Midbrain (tissue), 1 donor: ENCODE results near the gene MRPS23.

Experiments used
- DNase-seq: peaks from one replicate; lab custom pipeline; 2025; lab: John Stamatoyannopoulos, UW

Gene MRPS23

DNA sequence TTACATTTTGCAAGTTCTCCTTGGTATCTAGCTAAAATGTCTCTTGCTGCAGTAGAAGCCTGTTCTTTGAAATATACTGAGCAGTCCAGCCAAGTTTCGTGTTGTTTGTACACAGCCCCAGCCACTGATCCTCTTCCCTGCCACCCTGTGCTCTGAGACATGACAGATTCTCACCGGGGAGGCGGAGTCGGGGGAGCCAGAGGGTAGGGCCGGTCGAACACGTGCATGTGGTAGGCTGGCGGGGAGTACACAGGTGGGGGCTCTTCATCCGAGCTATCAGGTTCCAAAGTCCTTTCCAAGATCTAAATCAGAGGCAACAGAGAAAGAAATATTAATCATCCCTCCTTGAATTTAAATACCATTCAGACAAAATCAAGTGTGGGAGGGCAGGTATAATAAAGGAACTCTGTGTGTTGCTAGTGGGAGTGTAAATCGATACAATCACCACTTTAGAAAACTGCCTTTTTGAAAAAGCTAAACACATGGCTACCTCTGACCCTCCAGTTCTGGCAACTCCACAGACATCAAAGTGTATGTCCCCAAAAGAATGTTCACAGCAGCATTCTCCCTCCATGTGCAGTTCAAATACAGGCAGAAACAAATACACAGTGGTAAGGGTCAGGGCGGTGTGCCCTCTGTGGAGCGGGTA lies 29.7 kb upstream of the MRPS23 start:
- DNase-seq, result no peak

- no peak for DNase-seq
Observed at GRCh38 chr17:57877803-57878377, 28.0 kb upstream of the MRPS23 start.

DNA sequence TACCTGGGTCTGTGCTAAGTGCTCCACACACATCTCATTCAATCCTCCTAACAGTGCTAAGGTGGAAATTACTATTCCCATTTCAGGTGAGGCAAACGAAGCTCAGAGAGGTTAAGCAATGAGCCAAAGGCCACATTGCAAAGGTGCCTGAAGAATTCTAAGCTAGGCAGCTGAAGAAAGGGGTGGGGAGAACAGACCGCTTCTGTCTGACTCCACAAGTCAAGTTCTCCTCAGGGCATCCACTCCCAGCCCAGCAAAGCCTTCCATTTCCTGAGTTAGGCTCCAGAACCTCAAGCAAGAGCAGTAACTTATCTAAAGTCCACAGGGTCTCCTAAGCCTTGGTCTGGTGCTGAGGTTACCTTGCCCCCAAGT lies 27.0 kb upstream of the MRPS23 start:
- no peak for DNase-seq

- DNase-seq, result no peak
Observed at GRCh38 chr17:57876023-57876865, 26.4 kb upstream of the MRPS23 start.

GRCh38 chr17:57875290-57876022 lies 25.6 kb upstream of the MRPS23 start:
- peak; percentile 81 for DNase-seq

GRCh38 chr17:57874434-57875289 lies 24.8 kb upstream of the MRPS23 start:
- peak; percentile 82 for DNase-seq

DNA sequence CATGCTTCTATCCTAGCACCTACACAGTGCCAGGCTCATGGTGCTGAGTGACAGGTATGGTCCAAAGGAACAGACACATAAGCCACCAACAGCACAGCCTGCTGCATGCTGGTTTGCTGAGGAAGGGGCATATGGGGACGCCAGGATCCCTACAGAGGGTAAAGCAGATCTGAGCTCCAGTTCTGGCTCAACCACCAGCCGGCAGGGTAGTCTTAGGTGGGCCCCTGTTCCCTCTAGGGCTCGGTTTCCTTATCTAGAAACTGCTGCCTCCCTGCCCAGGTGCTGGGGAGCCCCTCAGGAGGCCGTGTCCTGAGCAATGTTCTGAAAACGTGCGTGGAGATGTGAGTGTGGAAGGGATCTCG lies 24.2 kb upstream of the MRPS23 start:
- DNase-seq, result no peak

DNA sequence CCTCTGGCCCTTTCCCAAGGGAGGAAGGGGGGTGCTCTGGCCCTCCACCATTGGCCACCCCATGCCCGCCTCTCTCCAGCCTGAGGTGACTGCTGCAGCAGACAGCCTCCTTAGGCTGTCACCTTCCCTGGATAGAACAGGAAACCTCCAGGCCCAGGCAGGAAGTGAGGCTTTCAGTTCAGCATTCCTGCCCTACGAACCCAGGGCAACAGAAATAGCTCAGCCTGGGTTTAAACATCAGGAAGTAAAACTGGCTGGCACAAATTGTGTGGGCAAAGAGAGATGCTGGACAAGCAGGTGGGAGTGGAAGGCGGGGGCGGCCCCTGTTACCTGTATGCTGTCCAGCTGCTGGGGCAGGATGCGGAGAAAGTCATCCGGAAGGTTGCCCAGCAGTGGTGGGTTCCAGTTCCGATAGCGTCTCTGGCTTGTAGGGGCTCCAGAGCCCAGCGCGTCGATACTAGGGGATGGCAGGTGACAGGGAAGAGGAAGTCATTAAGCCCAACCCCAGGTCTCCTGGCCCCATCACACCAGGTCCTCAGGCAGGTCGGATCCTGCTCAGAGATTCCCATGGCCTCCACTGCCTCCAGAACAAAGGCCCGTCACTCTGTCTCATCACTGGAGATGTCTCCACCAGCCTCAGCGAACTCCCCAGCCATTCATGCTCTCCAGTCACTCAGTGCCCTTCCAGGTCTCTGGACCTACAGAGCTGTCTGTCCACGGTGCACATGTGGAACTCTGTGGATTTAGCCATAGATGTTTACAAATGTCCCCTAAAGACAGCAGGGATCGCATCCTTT lies 23.6 kb upstream of the MRPS23 start:
- DNase-seq, result no peak

GRCh38 chr17:57872536-57872935 lies 22.7 kb upstream of the MRPS23 start:
- no peak for DNase-seq

- no peak for DNase-seq
Observed at GRCh38 chr17:57871863-57872262, 22.0 kb upstream of the MRPS23 start.

- no peak for DNase-seq
Observed at GRCh38 chr17:57871155-57871554, 21.3 kb upstream of the MRPS23 start.

GRCh38 chr17:57870283-57870635 lies 20.4 kb upstream of the MRPS23 start:
- DNase-seq, result no peak

- DNase-seq, result no peak
Observed at GRCh38 chr17:57869617-57870282, 19.9 kb upstream of the MRPS23 start.

- no peak for DNase-seq
Observed at GRCh38 chr17:57868910-57869616, 19.2 kb upstream of the MRPS23 start.

GRCh38 chr17:57868007-57868909 lies 18.4 kb upstream of the MRPS23 start:
- DNase-seq, result no peak

DNA sequence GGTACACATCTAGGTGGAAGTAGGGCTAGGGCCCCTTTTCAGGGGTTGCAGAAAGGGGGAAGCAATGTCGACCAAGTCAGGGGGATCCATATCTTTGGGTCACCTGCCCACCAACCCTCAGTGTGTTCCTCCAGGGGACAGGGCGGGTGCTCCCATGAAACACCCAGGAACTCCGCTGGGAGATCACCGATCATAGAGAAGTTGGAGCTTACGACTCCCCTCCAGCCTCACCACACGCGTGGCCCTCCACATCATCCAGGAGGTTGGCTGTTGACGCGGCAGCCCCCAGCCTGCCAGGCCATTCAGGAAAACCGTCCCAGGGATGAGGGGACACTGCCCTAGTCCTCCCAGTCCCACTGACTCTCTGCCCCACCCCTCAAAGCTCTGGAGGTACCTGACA lies 17.3 kb upstream of the MRPS23 start:
- no peak for DNase-seq

GRCh38 chr17:57866723-57867122 lies 16.9 kb upstream of the MRPS23 start:
- no peak for DNase-seq

- no peak for DNase-seq
Observed at GRCh38 chr17:57866319-57866718, 16.5 kb upstream of the MRPS23 start.

GRCh38 chr17:57864273-57864672 lies 14.4 kb upstream of the MRPS23 start:
- DNase-seq, result no peak
